MG63 (cell line): ENCODE results near the gene SLX9. TPM values are rescaled to one million over a fixed set of nuclear protein-coding genes. Genes with fewer than 3 reads are reported as not detected.

Source experiments
- DNase-seq: peaks from one replicate; pipeline ENCODE4 v3.0.0-alpha.2; 2020
- H3K27me3 ChIP-seq: fragments of 250-450 bp; sonication (Bioruptor Pico); 2 replicates; pipeline ENCODE4 v1.5.1; 2020; ENCODE audit warnings: mild to moderate bottlenecking, moderate library complexity
- H3K36me3 ChIP-seq: fragments of 250-450 bp; sonication (Bioruptor Pico); 2 replicates; pipeline ENCODE4 v1.5.1; 2020; ENCODE audit warnings: mild to moderate bottlenecking, moderate library complexity
- H3K4me3 ChIP-seq: fragments of 250-450 bp; sonication (Bioruptor Pico); 2 replicates; pipeline ENCODE4 v1.5.1; 2020; ENCODE audit warnings: mild to moderate bottlenecking, moderate library complexity
- H3K9me3 ChIP-seq: fragments of 250-450 bp; sonication (Bioruptor Pico); 2 replicates; pipeline ENCODE4 v1.5.1; 2020; ENCODE audit warnings: mild to moderate bottlenecking, moderate library complexity
- total RNA-seq: library from RNA; depleted of rRNA; stranded (reverse); fragments of >200 nt; shearing (Covaris generic); gene quantifications from 2 replicates; pipeline ENCODE4 v1.2.3, GENCODE V29; 2014; ENCODE audit warnings: low replicate concordance

SLX9 gene
- total RNA-seq, 1 experiment from 2014 or later, result 55.6 TPM

DNA sequence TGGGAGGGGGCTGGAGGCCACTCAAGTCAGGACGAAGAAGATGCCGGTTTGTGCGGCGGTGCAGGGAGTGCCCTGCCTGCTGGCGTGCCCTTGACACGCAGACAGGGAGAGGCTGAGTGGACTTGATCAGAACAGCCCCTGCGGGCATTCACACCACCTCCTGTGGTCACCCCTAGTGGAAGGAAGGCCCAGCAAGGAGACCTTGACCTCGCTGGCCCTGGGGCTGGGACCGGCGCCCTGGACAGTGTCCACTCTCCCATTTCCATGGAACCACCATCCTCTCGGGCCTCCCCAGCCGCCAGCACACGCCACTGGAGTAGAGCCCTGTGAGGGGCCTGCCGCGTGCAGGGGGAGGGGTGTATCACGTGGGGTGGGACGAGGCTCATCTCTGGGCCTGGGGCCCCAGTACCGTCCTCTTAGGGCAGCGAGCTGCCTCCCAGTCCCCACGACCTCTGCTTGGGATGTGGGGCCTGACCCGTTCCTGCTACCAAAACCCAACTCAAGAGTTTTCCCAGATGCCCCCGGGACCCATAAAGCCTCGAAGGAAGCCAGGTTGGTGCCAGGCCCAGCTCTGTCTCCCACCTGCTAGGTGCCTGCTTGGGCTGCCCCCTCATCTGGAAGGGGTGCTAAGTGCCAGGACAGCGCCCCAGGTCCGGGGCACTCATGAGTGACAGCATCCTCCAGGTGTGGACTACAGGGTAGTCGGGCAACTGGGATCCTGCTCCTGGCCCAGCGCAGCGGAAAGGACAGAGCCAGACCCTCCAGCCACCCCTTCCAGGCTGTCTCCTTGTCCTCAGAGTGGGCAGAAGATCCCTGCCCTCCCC, 62.8 kb downstream of the SLX9 start:
- Histone ChIP-seq H3K9me3 (peaks cover 9% of the 10 kb centered on the region), H3K36me3 (no peaks in the 10 kb centered on the region)

GRCh38 chr21:45003331-45004058, 63.7 kb downstream of the SLX9 start:
- H3K9me3 ChIP-seq, result peaks cover 9% of the 10 kb centered on the region
- no peaks in the 10 kb centered on the region for H3K27me3 ChIP-seq
- H3K36me3 ChIP-seq, result no peaks in the 10 kb centered on the region
- H3K4me3 ChIP-seq, result no peak overlapping the region
- no peak for DNase-seq

More for the DNA sequence above, 62.8 kb downstream of the SLX9 start:
- DNase-seq, result no peak
- H3K27me3 ChIP-seq, result no peaks in the 10 kb centered on the region
- H3K4me3 ChIP-seq, result no peak overlapping the region

DNA sequence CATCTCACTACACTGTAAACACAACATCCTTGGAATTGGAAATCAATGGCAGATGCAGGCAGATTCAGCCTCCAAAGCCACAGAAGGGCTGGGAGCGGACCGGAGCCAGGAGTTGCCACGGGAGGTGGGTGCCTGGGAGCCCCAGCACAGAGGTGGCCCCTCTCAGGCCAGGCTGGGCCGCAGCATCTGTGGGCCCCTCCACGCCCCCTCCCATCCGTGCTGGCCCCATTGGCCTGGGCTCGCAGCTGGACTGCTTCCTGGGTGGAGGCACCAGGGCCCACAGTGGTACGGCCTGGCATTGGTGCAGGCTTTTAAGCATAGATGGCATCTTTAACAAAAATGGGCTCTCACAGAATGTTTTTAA, 64.2 kb downstream of the SLX9 start:
- no peak for DNase-seq
- Histone ChIP-seq H3K27me3 (no peaks in the 10 kb centered on the region), H3K4me3 (no peak overlapping the region), H3K36me3 (no peaks in the 10 kb centered on the region), H3K9me3 (peaks cover 11% of the 10 kb centered on the region)

- no peak overlapping the region for H3K4me3 ChIP-seq
- no peaks in the 10 kb centered on the region for H3K36me3 ChIP-seq
- H3K9me3 ChIP-seq, result peaks cover 12% of the 10 kb centered on the region
- H3K27me3 ChIP-seq, result no peaks in the 10 kb centered on the region; the same call in 1 of the 2 replicates
- DNase-seq, result peak; percentile 0
These were observed 64.8 kb downstream of the SLX9 start for GRCh38 chr21:45004481-45005247.

DNA sequence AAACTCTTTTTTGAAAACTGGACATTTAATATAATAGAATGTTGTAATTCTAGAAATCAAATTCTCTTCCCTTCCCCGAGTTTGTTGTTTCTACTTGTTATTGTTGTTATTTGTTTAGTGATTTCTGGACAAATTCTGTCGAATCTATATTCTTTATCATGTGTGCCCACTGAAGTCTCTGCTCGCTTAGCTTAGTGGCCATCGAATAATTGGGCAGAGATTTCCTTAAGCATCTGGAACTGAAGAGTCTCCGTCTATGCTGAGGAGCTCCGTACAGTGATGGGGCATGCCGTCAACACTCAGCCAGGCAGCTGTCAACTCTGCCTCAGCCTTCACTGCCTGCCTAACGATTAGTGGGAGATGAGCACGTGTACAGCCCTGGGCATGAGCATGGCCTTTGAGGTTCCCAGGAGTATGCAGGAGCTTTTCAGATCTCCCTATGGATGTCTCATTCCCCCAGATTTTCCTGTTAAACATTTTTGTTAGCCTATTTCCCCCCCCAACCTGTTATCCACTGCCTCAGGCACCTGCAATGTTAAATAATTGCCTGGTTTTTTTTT, 66.8 kb downstream of the SLX9 start:
- H3K36me3 ChIP-seq, result no peaks in the 10 kb centered on the region
- H3K9me3 ChIP-seq, result peaks cover 13% of the 10 kb centered on the region

GRCh38 chr21:45009616-45010015, 69.8 kb downstream of the SLX9 start:
- no peak overlapping the region for H3K4me3 ChIP-seq
- DNase-seq, result no peak
- no peaks in the 10 kb centered on the region for H3K36me3 ChIP-seq
- no peaks in the 10 kb centered on the region; the same call in 1 of the 2 replicates for H3K27me3 ChIP-seq
- peaks cover 13% of the 10 kb centered on the region for H3K9me3 ChIP-seq

More for the DNA sequence above, 66.8 kb downstream of the SLX9 start:
- DNase-seq, result no peak
- Histone ChIP-seq H3K4me3 (no peak overlapping the region), H3K27me3 (no peaks in the 10 kb centered on the region; the same call in 1 of the 2 replicates)

DNA sequence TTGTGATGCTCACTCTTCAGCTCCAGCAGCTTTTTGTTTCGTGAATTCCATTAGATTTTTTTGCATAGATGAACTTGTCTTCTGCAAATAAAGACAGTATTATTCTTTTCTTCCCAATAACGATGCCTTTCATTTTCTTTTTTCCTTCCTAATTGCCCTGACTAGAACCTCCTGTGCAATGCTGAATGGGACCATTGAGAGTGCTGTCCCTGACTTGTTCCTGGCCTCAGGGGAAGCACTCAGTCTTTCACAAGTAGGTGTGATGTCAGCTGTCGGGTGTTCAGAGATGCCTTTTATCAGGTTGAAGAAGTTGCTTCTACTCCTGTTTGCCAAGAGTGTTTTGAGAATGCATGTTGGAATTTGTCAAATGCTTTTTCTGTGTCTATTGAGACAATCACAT, 70.3 kb downstream of the SLX9 start:
- no peaks in the 10 kb centered on the region; the same call in 1 of the 2 replicates for H3K27me3 ChIP-seq
- no peak for DNase-seq
- H3K9me3 ChIP-seq, result peaks cover 11% of the 10 kb centered on the region
- H3K4me3 ChIP-seq, result no peak overlapping the region
- no peaks in the 10 kb centered on the region for H3K36me3 ChIP-seq

DNA sequence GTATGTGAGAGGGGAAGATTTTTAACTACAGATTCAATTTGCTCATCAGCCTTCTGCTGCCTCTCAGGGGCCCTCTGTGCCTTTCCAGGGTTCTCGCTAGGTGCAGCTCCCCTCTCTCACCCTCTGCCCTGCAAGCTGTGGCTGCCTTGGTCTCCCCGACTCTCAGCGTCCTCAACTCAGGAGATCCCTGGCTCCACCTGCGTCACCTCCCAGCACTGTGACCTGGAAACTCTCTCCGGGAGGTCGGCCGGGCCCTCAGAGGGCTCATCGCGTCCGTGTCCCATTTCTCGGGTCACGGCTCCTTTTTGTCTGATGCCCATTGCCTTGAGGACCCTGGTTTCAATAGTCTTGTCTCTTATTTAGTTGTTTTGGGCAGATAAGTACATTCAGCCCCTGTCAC, 71.0 kb downstream of the SLX9 start:
- Histone ChIP-seq H3K4me3 (no peak overlapping the region), H3K27me3 (no peaks in the 10 kb centered on the region; the same call in 1 of the 2 replicates), H3K9me3 (peaks cover 8% of the 10 kb centered on the region), H3K36me3 (no peaks in the 10 kb centered on the region)
- no peak for DNase-seq

DNA sequence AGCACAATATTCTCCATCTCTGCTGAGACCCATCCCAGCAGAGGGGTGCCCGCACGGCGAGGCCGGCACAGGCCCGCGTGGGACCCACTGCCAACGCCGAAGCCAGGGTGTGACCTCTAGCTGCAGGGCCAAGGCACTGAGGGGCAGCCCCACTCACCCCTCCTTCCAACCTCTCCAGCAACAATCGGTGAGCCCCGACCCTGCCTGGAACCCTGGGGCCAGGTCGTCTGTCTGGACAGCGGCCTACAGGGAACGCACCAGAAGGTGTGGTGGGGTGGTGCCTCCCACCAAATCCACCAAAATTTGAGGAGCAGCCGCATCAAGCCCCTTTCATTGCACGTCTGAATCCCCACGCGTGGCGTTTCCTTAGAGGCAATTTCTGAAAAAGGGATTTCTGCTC, 71.6 kb downstream of the SLX9 start:
- no peaks in the 10 kb centered on the region for H3K36me3 ChIP-seq
- DNase-seq, result no peak
- no peak overlapping the region for H3K4me3 ChIP-seq
- H3K27me3 ChIP-seq, result no peaks in the 10 kb centered on the region; the same call in 1 of the 2 replicates
- peaks cover 4% of the 10 kb centered on the region; the same call in 1 of the 2 replicates for H3K9me3 ChIP-seq

DNA sequence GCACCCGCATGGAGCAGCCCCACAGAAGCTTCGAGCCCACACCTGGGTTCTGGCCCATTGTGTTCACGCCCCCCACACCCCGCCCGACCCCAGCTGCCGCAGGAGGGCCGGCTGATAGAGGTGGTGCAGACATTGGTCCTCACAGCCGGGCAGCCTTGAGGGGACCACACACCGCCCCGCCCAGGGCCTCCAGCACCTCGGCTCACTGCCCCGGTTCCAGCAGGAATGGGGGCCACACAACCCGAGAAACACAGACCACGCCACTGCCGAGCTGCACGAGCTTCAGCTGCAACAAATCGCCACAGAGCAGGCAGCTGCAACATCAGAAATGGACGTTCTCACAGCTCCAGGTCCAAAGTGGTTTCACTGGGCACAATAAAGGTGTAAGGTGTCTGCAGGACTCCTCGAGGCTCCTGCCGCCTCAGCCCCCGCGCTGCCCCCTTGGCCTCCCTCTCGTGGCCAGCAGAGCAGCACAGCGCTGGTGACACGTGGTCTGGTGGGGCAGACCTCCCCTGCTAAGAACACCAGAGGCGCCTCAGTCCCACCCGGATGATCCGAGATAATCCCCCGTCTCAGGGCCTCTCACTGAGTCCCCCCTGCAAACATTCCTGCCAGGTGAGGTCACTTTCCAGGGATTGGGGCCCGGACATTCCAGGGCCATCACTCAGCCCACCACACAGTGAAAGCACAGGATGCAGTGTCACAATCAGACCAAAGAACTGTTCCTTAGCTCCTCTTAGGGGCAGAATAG, 72.3 kb downstream of the SLX9 start:
- peaks cover 4% of the 10 kb centered on the region; the same call in 1 of the 2 replicates for H3K9me3 ChIP-seq

GRCh38 chr21:45012662-45013259, 72.9 kb downstream of the SLX9 start:
- Histone ChIP-seq H3K36me3 (no peaks in the 10 kb centered on the region), H3K4me3 (no peak overlapping the region), H3K9me3 (peaks cover 4% of the 10 kb centered on the region; the same call in 1 of the 2 replicates), H3K27me3 (no peaks in the 10 kb centered on the region; the same call in 1 of the 2 replicates)
- peak; percentile 57 for DNase-seq

More for the DNA sequence above, 72.3 kb downstream of the SLX9 start:
- Histone ChIP-seq H3K36me3 (no peaks in the 10 kb centered on the region), H3K27me3 (no peaks in the 10 kb centered on the region; the same call in 1 of the 2 replicates), H3K4me3 (no peak overlapping the region)
- DNase-seq, result peak; percentile 89

DNA sequence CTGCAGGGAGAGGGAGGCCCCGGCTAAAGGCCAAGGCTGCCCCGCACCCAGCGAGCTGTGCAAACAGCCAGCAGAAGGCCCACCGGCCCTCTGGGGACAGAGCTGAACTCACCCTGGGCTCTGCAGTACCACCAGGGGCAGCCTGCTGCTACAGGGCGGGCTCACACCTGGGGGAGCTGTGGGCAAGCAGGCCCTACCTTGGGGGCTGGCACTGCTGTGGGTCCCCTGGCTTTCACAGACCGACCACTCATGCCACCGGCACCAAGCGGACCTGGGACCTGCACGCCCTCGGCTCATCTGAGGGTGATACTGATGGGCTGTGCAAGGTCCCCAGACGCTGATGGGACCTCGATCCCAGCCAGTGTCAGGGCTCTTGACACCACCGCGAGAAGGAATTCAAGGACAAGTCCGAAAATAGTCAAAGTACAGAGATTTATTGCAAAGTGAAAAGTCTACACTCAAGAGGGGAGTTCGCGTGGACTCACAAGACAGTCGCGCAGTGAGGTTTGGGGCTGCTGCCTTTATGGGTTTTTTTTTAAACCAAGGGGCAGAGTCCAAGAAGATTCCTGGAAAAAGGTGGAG, 73.5 kb downstream of the SLX9 start:
- no peak overlapping the region for H3K4me3 ChIP-seq
- H3K36me3 ChIP-seq, result no peaks in the 10 kb centered on the region
- H3K27me3 ChIP-seq, result no peaks in the 10 kb centered on the region; the same call in 1 of the 2 replicates
- H3K9me3 ChIP-seq, result peaks cover 4% of the 10 kb centered on the region; the same call in 1 of the 2 replicates
- DNase-seq, result no peak

DNA sequence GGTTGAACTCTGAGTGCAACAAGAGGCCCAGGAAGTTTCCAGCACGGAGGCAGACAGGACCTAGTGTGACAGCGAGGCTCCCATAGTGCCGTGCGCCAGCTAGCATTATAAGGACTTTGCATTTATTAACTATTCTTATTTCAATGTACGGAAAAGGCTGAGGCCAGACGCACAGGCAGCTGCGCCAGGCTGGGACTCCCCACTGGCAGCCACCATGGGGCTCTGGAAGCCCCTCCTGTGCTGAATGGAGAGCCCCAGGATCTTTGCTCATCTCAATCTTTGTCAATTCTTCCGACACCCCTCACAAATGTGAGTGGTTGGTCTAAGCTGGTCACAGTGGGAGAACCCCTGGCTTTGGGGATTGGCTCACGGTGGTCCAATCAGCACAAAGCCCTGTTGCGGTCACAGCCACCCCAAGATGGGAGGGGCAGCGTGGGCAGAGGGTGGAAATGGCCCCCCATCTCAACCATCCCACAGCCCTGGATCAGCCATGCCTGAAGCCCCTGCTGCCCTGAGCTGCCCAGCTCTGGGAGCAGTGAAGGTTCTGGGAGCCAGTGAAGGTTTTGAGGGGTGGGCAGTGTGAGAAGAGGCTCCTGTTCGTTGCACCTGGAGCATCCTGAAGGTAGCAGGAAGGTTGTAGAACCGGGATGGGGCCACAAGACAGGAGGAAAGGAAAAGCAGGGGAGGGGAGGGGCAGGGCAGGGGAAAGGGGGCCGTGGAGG, 75.1 kb downstream of the SLX9 start:
- no peak for DNase-seq
- no peaks in the 10 kb centered on the region for H3K9me3 ChIP-seq

GRCh38 chr21:45015469-45015860, 75.6 kb downstream of the SLX9 start:
- Histone ChIP-seq H3K9me3 (no peaks in the 10 kb centered on the region), H3K36me3 (no peaks in the 10 kb centered on the region), H3K4me3 (no peak overlapping the region), H3K27me3 (no peaks in the 10 kb centered on the region)
- no peak for DNase-seq

More for the DNA sequence above, 75.1 kb downstream of the SLX9 start:
- H3K4me3 ChIP-seq, result no peak overlapping the region
- H3K36me3 ChIP-seq, result no peaks in the 10 kb centered on the region
- no peaks in the 10 kb centered on the region for H3K27me3 ChIP-seq

- Histone ChIP-seq H3K27me3 (no peaks in the 10 kb centered on the region), H3K4me3 (no peak overlapping the region), H3K36me3 (no peaks in the 10 kb centered on the region), H3K9me3 (no peaks in the 10 kb centered on the region)
- no peak for DNase-seq
These were observed 76.2 kb downstream of the SLX9 start for GRCh38 chr21:45016031-45016405.
